Right lobe of liver (tissue), 6 donors: ENCODE data around the gene TRAK1. TPM values are rescaled to one million over a fixed set of nuclear protein-coding genes. Genes with fewer than 3 reads are reported as not detected.

ENCODE experiments used
- ATAC-seq, 4 donors: fragments of 200-7000 bp; cut with Tn5 transposase; one replicate each; pipeline ENCODE4 v1.9.1; 2020; ENCODE audit warnings: mild to moderate bottlenecking in 4 of 4, moderate library complexity in 4 of 4
- DNase-seq, 3 donors: peaks; one replicate each; pipeline ENCODE4 v3.0.0-alpha.2; 2020
- H3K27ac ChIP-seq, 3 donors: fragments of 200-600 bp; one replicate each; pipeline ENCODE4 v1.8.0; 2022
- H3K27me3 ChIP-seq, 2 donors: fragments of 200-600 bp; one replicate each; pipeline ENCODE4 v1.8.0; 2022
- H3K36me3 ChIP-seq, 4 donors: fragments of 200-600 bp; sonication (generic) in 1 of 4; one replicate each; pipeline versions ENCODE4 v1.5.1 to v1.8.0; 2017 to 2022; ENCODE audit warnings: control low read depth in 1 of 4
- H3K4me1 ChIP-seq, 4 donors: fragments of 200-600 bp; sonication (generic) in 1 of 4; one replicate each; pipeline versions ENCODE4 v1.5.1 to v1.8.0; 2017 to 2022; ENCODE audit warnings: control low read depth in 1 of 4
- H3K4me3 ChIP-seq, 3 donors: fragments of 200-600 bp; one replicate each; pipeline ENCODE4 v1.8.0; 2022
- H3K9me3 ChIP-seq, 4 donors: fragments of 200-600 bp; sonication (generic) in 1 of 4; one replicate each; pipeline versions ENCODE4 v1.5.1 to v1.8.0; 2017 to 2022; ENCODE audit warnings: control low read depth in 1 of 4
- POLR2A ChIP-seq: fragments of 450-650 bp; IDR thresholded peaks from one replicate; pipeline ENCODE4 v1.6.1; 2017; ENCODE audit warnings: antibody characterized with exemption, mild to moderate bottlenecking
- WGBS: methylation state at CpG from one replicate; pipeline ENCODE4 v1.1.6; 2018; ENCODE audit warnings: low coverage, low lambda C conversion rate; ENCODE audit not compliant: insufficient coverage; ENCODE audit errors: missing lambda C conversion rate; 5-methylcytosine and 5-hydroxymethylcytosine counted together
- intact Hi-C, 2 donors: fragments of 100-400 bp; cut with DNase I; formaldehyde crosslinking; loops; one replicate each; pipeline versions ENCODE4 v1.11.2 to v1.14.1; 2022
- total RNA-seq, 6 experiments: library from RNA; depleted of rRNA in 2 of 6; stranded (reverse); fragments of >200 nt in 2 of 6; fragmentation: NEBNext Ultra II Directional in 3 of 6; extraction: Animal tissue kit (Norgen Biotek cat#: 25700) in 3 of 6; gene quantifications; one replicate each; pipeline versions ENCODE4 v1.1.0 to v1.2.4, GENCODE V29; 2016 to 2023
- TF ChIP-seq, protein P1 (sequence below), 4 donors: fragments of 200-600 bp in 3 of 4; fragments of 450-650 bp in 1 of 4; IDR thresholded peaks; one replicate each; pipeline versions ENCODE4 v1.5.1 to v1.8.0; 2016 to 2022; ENCODE audit warnings: antibody characterized with exemption in 4 of 4, mild to moderate bottlenecking in 2 of 4
- donor health status: DM: no; HTN: yes; CAD: no.
- donor health status: DM: no; HTN: no; CAD: no.
- donor health status: DM: no; HTN: no; CAD: no.
- donor health status: DM: no; HTN: yes; CAD: no.
- donor health status: DM: no; HTN: yes; CAD: no.

TRAK1 gene
- total RNA-seq, 6 experiments from 2014 or later: 9.5 to 16.4 (median 12.2) TPM

DNA sequence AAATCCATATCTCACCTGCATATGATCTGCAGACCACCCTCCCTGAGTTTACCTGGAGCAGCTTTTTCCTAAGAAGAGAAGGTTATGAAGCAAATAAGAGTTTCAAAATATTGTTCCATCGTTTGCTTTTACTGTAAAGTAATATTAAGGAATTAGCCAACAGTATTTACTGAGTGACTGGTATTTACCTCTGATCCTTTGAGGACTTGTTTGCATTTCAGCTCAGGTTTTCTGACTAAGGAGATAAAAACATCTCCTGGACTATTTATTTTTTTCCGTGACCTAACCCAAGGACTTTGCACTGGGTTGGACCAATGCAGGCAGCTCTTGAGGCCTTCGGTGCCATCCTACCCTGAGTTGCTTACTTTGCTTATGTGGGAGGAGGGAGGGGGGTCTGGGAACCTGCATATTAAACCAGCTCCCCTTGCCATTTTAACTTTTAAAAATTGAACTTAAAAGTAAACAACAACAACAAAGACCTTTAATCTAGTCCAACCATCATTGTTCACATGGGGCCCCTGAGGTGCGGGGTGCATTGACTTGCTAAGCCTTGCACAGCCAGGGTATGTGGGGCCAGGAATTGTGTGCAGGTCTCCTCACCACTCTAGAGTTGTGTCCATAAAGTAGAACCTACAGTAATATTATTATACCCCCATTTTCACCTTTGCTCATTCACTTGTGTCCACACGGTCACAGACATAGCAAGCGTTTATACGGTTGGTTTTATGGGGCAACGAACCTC lies 39.3 kb downstream of the TRAK1 start:
- no peak for TF ChIP-seq POLR2A
- TF ChIP-seq, protein P1, sequence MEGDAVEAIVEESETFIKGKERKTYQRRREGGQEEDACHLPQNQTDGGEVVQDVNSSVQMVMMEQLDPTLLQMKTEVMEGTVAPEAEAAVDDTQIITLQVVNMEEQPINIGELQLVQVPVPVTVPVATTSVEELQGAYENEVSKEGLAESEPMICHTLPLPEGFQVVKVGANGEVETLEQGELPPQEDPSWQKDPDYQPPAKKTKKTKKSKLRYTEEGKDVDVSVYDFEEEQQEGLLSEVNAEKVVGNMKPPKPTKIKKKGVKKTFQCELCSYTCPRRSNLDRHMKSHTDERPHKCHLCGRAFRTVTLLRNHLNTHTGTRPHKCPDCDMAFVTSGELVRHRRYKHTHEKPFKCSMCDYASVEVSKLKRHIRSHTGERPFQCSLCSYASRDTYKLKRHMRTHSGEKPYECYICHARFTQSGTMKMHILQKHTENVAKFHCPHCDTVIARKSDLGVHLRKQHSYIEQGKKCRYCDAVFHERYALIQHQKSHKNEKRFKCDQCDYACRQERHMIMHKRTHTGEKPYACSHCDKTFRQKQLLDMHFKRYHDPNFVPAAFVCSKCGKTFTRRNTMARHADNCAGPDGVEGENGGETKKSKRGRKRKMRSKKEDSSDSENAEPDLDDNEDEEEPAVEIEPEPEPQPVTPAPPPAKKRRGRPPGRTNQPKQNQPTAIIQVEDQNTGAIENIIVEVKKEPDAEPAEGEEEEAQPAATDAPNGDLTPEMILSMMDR (IDR thresholded peaks at IDR 0.05): no peak
- intact Hi-C loops: no loop called here
- Histone ChIP-seq H3K27me3 (no peaks in the 10 kb centered on the region), H3K4me1 (peaks cover 0 to 39% (median 14%) of the 10 kb centered on the region in 4 donors), H3K4me3 (no peak overlapping the region), H3K27ac (peak overlapping the region in 2 of 3 donors; percentile 60 to 61), H3K9me3 (no peaks in the 10 kb centered on the region), H3K36me3 (peaks cover 0 to 12% (median 0%) of the 10 kb centered on the region in 4 donors)
- peak; percentile 75 to 81 (median 76) for ATAC-seq
- no peak for DNase-seq
- WGBS: 43% methylated on average over 8 of the region's 8 CpGs

DNA sequence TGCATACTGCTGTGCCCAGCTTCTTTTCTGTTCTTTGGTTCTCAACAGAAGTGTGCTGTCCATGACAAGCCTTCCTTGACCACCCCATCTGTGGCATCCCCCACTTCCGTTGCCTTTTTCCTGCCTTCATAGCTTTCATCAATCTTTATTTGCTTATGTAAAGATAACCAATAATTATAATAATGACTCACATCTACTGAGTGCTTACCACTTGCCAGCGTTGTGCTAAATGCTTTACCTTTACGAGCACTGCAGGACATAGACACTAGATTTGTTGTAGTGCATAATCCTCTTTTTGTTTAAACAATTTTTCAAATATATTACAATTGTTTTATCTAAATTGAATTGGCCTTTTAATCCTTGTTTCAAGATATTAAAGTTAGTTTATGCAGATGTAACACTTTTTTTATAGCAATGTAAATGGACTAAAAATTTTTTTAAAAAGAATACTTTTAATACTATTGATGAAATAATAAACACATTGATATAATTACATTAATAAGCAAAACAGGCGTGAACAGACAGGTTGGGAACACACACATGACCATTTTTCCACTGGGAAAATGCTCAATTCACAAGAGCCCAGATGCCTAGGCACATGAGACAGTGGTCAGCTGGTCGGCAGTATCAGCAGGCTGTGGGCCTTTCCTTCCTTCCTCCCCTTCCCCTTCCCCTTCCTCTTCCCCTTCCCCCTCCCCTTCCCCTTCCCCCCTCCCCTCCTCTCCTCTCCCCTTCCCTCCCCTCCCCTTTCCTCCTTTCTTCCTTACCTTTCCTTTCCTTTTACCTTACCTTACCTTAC lies 42.5 kb downstream of the TRAK1 start:
- DNase-seq: no peak
- Histone ChIP-seq H3K4me3 (no peak overlapping the region), H3K4me1 (peaks cover 0 to 31% (median 12%) of the 10 kb centered on the region in 4 donors), H3K9me3 (no peaks in the 10 kb centered on the region), H3K27me3 (no peaks in the 10 kb centered on the region), H3K27ac (no peak overlapping the region), H3K36me3 (no peaks in the 10 kb centered on the region)
- intact Hi-C loops: no loop called here
- WGBS: 64% methylated on average over 5 of the region's 5 CpGs
- TF ChIP-seq, protein P1 (IDR thresholded peaks at IDR 0.05): no peak
- no peak for TF ChIP-seq POLR2A
- no peak for ATAC-seq

DNA sequence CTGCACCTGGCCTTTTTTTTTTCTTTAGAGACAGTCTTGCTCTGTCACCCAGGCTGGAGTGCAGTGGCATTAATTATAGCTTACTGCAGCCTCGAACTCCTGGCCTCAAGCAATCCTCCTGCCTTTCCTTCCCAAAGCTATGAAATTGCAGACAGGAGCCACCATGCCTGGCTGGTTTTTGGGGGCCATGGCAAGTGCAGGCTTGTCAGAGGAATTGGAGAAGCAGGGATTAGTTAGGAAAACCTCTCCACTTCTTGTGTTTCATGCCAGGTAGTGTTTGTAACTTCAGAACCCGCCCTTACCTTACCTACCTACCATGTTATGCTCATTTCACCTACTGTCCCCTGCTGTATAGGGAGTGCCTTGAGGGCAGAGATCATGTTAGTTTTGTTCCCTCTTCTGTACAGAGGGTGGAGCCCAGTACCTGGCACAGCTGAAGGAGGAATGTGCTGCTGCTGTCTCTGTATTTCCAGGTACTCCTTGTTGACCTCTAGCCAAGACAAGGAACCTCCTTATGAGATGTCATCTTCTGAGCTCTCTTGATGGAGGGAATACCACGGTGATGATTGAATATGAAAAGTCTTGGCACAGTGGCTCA lies 43.8 kb downstream of the TRAK1 start:
- no peak overlapping the region for H3K27ac ChIP-seq
- H3K4me3 ChIP-seq: no peak overlapping the region
- no peaks in the 10 kb centered on the region for H3K36me3 ChIP-seq
- no peaks in the 10 kb centered on the region for H3K9me3 ChIP-seq
- ATAC-seq (peak; percentile 72 to 87 (median 76)), DNase-seq (no peak)
- no peaks in the 10 kb centered on the region for H3K27me3 ChIP-seq
- intact Hi-C loops: no loop called here
- peaks cover 0 to 19% (median 6%) of the 10 kb centered on the region in 4 donors for H3K4me1 ChIP-seq
- TF ChIP-seq, protein P1 (IDR thresholded peaks at IDR 0.05): no peak
- no peak for TF ChIP-seq POLR2A
- 73% methylated on average over 3 of the region's 3 CpGs for WGBS

DNA sequence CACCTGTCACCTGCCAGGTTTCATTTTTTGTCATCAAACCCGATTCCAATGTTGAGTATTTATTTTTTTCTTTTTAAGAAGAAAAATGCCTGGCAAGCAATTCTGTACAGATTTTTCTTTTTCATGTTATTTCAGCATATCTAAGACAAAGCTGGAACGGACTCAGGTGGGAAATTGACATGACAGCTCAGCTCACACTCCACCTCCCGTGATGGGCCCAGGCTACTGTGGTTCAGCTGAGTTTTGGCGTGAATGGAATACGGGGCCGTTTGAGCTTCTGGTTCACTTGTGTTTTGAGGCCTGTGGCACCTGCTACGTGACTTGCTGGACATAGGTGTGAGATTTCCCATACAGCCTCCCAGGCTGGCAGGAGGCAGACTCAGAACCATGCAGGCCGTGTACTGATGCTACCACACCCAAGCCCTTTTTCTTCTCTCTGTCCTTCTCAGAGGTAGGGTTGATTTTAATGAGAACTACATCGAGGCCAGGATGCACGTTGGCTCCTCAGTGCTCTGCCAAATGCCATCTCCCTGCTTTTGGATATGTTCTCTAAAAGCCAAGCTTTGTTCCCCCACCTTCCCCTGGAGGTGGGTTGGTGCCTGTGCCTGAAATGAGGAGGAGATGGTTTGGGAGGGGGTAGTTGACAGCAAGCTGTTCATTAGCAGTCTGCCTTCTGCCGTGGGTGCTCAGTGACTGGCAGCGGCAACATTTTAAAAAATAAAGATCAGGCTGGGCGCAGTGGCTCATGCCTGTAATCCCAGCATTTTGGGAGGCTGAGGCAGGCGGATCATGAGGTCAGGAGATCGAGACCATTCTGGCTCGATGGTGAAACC lies 48.7 kb downstream of the TRAK1 start:
- Histone ChIP-seq H3K4me3 (no peak overlapping the region), H3K36me3 (no peaks in the 10 kb centered on the region), H3K27ac (no peak overlapping the region), H3K4me1 (peaks cover 0 to 6% (median 0%) of the 10 kb centered on the region in 4 donors), H3K27me3 (no peaks in the 10 kb centered on the region), H3K9me3 (no peaks in the 10 kb centered on the region)
- 93% methylated on average over 14 of the region's 16 CpGs for WGBS
- TF ChIP-seq, protein P1 (IDR thresholded peaks at IDR 0.05): no peak
- no peak for TF ChIP-seq POLR2A
- intact Hi-C loops: no loop called here
- DNase-seq (no peak), ATAC-seq (no peak)
